ENCODE results near the gene TXNL4A.

Gene TXNL4A

GRCh38 chr18:79949697-79950487, 38.5 kb downstream of the TXNL4A start:
- peak; percentile 55 to 61 for DNase-seq
- Histone ChIP-seq H3K27me3 (no peaks in the 10 kb centered on the region), H3K27ac (peak overlapping the region; percentile 31 to 78), H3K4me1 (peaks cover 7 to 62% (median 41%) of the 10 kb centered on the region in 4 donors), H3K9me3 (no peaks in the 10 kb centered on the region), H3K4me3 (peak overlapping the region; percentile 83 to 95), H3K36me3 (peaks cover 0 to 4% (median 0%) of the 10 kb centered on the region in 3 donors)
- intact Hi-C loops (cut with DNase I; ENCODE audit: low total_unique reads), result loop anchor here (5.0 to 10.0 kb wide), 3 partner anchors 37 to 155 kb away; partner anchors contain the start of genes ADNP2, RBFA and TXNL4A
- no peak for TF ChIP-seq CTCF (IDR thresholded peaks at IDR 0.05)

GRCh38 chr18:79948719-79949411, 39.5 kb downstream of the TXNL4A start:
- Histone ChIP-seq H3K4me3 (peak overlapping the region in 1 of 2 donors; percentile 83), H3K36me3 (peaks cover 0 to 4% (median 0%) of the 10 kb centered on the region in 3 donors), H3K27me3 (no peaks in the 10 kb centered on the region), H3K27ac (no peak overlapping the region), H3K4me1 (peaks cover 7 to 72% (median 42%) of the 10 kb centered on the region in 4 donors), H3K9me3 (no peaks in the 10 kb centered on the region)
- intact Hi-C loops (cut with DNase I; ENCODE audit: low total_unique reads), result no loop called here
- peak in 1 of 2 donors; percentile 48 for DNase-seq
- TF ChIP-seq CTCF (IDR thresholded peaks at IDR 0.05), result no peak

- H3K27me3 ChIP-seq, result no peaks in the 10 kb centered on the region
- DNase-seq, result no peak
- H3K36me3 ChIP-seq, result peaks cover 0 to 9% (median 2%) of the 10 kb centered on the region in 3 donors
- intact Hi-C loops (cut with DNase I; ENCODE audit: low total_unique reads), result no loop called here
- no peaks in the 10 kb centered on the region for H3K9me3 ChIP-seq
- peaks cover 7 to 73% (median 42%) of the 10 kb centered on the region in 4 donors for H3K4me1 ChIP-seq
- TF ChIP-seq CTCF (IDR thresholded peaks at IDR 0.05), result no peak
- no peak overlapping the region for H3K4me3 ChIP-seq
- H3K27ac ChIP-seq, result no peak overlapping the region
Measured at GRCh38 chr18:79947881-79948610, 40.3 kb downstream of the TXNL4A start.

GRCh38 chr18:79947054-79947755, 41.2 kb downstream of the TXNL4A start:
- H3K4me3 ChIP-seq, result no peak overlapping the region
- H3K27ac ChIP-seq, result no peak overlapping the region
- peaks cover 5 to 17% (median 11%) of the 10 kb centered on the region in 3 donors for H3K36me3 ChIP-seq
- no peaks in the 10 kb centered on the region for H3K9me3 ChIP-seq
- no peaks in the 10 kb centered on the region for H3K27me3 ChIP-seq
- no peak for TF ChIP-seq CTCF (IDR thresholded peaks at IDR 0.05)
- peak in 1 of 2 donors; percentile 19 for DNase-seq
- intact Hi-C loops (cut with DNase I; ENCODE audit: low total_unique reads), result no loop called here
- H3K4me1 ChIP-seq, result peaks cover 7 to 72% (median 39%) of the 10 kb centered on the region in 4 donors
